T-helper 2 cell treated with Interferon-gamma antibody and Interleukin-4, amounts not matched to agents 100 ng/mL and 5 ng/mL, for 36 hours (primary cell): Measurements from ENCODE around the gene HOXA11. TPM values are rescaled to one million over a fixed set of nuclear protein-coding genes. Genes with fewer than 3 reads are reported as not detected.

Experiments used
- intact Hi-C: fragments of 100-400 bp; cut with micrococcal nuclease; formaldehyde crosslinking; loops from one replicate; pipeline ENCODE4 v1.15.1; 2023
- total RNA-seq: library from RNA; stranded (reverse); gene quantifications from 2 replicates; pipeline ENCODE4 v1.2.3, GENCODE V29; 2022

HOXA11 gene
- total RNA-seq, 1 donor from 2014 or later = not detected

DNA sequence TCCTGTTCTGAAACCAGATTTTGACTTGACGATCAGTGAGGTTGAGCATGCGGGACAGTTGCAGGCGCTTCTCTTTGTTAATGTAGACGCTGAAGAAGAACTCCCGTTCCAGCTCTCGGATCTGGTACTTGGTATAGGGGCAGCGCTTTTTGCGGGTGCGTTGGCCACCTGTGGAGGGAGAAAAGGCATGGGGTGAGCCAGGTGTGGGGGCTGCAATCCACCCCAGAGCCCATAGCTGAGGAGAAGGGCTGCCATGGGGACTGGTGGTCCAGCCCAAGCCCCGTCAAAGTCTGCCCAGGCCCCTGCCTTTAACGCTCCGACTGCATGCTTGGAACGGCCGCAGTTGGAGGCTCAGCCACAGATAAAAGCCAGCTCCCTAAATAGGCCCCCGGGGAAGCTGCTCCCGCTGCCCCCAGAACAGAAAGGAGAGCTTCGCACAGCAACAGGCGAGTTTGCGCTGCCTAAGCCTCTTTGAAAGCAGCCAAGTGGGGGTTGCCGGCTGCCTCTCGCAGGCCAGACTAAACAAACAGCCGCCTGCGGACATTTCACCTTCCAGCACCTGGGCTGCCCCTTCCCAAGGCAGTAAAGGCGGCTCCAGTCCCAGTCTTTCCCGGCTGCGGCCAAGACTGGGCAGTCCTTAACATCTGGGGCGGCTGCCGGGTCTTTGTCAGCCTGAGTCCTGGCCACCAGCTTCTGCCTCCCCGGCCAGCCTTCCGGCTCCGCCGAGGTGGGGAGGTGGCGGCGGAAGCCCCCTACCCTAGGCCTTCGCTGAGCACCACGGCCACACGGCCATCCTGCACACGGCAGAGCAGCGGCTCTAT lies 2.0 kb downstream of the HOXA11 start:
- intact Hi-C loops = no loop called here

DNA sequence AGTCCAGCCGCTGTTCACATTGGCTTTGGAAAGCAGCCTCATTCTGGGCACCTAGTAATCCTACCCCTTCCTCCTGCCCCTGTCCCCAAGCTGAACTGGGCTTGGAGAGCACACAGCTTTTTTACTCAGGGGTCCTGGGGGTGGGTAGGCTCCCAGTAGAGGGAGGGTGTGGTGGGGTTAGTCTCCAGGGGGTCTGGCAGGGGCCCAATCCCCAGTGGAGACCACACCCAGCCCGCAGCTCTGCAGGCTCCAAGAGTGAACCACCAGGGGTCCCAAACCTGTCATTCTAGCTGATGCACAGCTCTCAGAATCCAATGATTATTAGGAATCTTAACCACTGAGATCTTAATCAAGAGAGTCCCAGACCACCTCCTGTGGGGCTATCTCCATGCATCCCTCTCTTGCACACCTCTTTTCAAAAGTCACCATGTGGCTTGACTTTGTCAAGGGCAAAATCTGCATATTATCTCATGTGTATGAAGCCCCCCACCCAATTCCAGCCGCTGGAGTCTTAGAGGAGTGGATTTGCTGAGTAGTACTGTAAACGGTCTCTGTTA lies 2.7 kb downstream of the HOXA11 start:
- intact Hi-C loops = no loop called here

DNA sequence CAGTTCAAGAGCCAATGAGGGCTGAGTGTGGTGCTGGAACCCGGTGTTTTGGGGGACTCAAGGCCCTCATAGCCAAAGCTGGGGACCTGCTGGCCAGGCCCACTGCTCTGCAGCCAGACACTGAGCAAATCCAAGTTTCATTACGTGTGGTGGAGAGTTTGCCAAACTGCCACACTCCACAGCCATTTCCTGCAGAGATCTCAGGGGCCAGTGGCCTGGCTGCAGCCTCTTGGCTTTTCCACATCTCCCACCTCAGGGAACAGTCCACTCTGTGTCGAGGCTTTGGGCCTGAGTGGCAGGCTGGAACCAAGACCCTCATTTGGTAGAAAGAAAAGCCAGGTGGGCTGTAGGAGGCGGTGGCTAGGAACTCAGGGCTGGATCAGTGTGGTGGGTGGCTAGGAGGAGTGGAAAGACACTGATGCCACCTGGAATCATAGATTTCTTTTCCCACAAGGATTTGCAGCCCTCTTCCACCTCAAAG lies 3.2 kb downstream of the HOXA11 start:
- intact Hi-C loops = no loop called here

DNA sequence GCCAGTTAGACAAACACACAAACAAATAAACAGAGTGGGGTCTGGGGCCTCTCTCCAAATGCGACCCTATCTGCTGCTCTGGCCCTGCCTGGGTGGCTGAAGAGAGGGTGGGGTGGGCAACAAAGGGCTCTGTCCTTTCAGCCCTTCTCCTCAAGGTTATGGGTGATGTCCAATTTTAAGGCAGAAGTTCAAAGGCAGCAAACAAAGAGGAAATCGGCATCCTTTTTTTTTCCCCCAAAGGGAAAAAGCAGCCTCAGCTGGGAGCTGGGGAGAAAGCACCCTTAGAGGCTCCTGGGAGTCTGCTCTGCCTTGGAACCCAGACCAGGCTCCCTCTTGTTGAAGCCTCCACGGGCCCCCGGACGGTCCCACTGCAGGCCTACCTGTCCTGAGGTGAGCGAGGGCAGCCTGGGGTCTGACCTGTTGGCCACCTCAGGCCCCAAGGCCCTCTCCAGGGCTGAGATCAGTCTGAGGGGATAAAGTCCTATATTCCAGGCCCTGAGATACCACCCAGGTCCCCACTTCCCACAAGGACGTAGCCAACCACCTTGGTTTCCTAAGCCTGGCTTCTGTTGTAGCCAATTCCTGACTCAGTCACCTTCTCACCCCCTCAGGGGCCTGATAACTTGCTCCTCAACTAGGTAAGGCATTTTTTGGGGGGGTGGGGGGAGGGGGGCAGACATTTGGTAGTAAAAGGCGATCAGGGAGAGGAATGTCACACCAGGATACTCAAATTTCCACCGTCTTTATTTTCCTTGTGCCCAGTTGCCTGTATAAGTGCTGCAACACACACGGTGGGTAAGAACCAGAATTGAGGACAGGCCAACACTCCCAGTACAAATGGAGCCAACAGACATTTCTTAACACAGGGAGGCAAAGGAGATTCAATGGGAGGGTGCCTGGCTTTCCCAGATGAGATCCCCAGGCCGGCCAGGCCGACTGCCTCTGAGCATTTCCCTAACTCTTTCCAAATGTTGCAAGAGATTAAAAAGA lies 4.3 kb downstream of the HOXA11 start:
- intact Hi-C loops = no loop called here

DNA sequence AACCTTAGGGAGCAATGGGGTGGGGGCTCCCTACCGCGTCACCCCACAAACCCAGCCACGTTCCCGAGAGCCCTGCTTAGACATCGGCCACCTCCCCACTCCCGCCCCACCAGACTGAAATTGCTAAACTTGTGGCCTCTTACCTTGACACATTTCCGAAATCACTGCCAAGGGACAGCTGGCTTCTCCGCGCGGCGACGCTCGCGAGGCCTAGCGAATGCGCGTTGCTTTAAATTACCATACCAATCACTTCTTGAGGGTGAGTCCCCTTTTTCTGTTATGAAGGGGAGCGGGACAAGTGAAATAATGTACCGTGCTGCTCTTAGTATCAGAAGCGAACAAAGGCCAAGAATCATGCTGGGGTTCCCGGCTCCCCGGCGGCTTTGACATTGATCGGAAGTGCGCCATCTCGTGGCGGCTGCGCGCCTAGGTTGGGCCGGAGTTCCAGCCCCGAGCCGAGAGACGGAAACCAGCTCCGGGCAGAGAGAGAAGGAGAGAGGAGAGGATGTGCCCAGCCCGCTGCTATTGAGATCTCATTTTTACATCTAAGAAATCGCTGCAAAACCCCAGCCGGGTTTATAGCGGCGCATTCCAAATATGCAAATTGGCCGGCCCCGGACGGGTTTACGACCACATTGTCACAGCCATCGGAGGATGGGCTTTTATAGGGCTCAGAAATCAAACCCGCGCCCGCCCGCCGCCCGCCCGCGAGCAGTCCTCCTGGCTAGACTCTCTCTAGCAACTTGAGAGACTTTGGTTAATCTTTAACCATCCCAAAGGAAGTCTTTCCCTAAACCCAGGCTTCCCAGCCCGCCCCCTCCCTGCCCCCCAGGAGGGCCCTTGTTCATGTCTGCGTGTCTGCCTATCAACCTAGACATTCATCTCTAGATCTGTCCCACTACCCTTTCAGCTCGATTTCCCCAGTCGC lies 5.3 kb downstream of the HOXA11 start:
- intact Hi-C loops = no loop called here

DNA sequence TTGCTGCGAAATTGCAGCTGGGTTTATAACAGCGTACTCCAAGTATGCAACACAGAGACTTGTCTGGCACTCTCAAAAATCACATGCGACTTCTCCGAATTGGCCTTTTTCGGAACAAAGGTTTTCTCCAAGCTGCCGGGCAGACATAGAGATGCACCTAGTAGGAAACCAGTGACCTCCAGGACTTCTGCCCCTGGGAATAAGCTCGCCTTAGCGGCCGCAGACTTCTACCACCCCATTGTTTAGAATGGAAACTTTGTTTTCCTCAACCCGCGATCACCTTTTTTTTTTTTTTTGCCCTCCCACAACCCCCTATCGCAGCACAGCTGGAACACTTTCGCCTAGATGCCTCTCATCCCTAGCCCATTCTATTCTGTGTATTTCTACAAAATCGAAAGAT lies 6.0 kb downstream of the HOXA11 start:
- intact Hi-C loops = no loop called here

DNA sequence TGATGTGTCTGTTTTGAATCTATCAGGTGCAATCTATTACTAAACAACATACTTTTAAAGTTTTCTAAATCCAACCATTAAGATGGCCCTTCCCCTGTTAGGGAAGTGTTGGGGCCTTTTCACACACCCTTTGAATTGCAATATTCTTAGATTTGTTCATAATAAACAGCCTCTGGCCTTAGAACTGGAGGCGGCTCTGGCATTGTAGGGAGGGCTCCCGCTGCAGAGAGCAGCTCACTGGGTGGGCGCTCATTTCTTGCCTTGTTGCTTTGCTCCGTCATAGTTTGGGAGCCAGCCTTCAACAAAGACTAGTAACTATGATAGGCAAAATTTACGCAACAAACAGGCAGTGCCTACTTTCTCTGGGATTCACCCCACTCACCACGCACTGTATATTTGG lies 6.7 kb downstream of the HOXA11 start:
- intact Hi-C loops = no loop called here

DNA sequence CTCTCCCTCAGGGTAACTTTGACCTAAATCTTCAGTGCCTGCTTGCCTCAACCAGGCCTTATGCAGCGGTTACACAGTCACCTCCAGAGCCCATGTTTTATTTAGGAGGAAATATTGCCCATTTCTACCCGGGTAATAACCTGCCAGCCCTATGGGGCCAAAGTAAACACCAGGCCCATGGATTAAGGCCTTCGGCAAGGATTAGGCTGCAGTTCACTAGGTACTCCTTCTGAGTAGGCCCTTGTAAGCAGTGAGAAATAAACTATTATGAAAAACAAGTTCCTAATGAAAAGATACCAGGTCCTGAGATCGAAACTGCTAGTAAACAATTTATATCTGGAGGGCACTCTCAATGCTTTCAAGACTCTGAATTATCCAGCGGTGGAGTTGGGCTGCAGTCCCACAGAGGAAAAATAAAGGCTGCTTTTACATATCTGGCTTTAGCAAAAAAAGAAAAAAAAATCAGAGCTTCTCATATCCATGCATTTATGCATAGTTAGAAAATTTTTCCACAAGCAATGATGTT lies 7.2 kb downstream of the HOXA11 start:
- intact Hi-C loops = no loop called here

DNA sequence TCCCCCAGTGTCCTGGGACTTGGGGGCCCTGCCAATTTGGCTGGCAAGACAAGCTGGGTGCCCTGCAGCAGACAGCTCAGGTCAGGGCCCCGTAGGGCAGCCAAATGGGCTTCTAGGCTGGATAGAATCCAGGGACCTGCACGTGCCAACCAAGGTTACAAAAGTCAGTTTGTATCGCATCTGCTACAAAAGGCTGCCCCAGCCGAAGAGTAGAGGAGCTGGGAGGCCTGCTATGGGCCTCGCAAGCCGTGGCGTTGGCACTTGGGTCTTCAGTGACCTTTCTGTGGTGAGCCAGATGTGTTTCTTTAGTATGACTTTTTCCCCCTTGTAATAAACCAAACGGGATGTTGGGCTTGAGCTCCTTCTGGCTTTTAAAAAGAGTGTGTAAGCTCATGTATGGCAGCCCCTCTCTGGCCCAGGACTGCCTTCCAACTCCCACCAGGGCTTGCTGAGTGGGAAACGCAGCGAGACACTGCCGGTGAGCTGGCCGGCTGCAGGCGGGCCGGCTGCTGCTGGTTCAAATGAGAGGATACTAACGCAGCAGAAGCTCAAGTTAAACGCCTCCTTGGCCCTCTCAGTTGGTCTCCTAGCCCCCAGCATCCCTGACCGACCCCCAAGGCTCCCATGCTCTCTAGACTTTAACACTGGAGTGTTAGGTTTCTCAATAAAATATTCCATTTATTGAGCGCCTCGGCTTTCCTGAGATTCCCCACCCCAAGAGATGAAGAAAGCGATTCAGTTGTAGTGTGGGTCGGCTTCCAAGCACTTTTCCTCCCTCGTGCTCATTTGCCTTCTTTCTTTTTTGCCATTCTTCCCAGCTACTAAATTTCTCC lies 7.9 kb downstream of the HOXA11 start:
- intact Hi-C loops = no loop called here

DNA sequence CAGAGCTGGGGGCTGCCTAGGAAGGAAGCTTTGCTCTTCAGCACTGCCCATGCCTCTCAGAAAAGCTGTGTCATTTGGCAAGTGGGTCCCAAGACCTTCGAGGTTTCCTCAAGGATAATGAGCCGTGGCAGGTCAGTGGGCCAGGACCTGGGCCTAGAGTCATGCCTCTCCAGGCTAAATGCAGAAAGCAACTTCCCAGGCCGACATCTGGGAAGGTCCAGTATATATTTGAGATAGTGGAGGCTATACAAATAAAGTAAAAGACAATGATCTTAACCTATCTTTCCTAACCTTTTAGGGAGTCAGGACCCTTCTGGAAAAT lies 8.5 kb downstream of the HOXA11 start:
- intact Hi-C loops = no loop called here

DNA sequence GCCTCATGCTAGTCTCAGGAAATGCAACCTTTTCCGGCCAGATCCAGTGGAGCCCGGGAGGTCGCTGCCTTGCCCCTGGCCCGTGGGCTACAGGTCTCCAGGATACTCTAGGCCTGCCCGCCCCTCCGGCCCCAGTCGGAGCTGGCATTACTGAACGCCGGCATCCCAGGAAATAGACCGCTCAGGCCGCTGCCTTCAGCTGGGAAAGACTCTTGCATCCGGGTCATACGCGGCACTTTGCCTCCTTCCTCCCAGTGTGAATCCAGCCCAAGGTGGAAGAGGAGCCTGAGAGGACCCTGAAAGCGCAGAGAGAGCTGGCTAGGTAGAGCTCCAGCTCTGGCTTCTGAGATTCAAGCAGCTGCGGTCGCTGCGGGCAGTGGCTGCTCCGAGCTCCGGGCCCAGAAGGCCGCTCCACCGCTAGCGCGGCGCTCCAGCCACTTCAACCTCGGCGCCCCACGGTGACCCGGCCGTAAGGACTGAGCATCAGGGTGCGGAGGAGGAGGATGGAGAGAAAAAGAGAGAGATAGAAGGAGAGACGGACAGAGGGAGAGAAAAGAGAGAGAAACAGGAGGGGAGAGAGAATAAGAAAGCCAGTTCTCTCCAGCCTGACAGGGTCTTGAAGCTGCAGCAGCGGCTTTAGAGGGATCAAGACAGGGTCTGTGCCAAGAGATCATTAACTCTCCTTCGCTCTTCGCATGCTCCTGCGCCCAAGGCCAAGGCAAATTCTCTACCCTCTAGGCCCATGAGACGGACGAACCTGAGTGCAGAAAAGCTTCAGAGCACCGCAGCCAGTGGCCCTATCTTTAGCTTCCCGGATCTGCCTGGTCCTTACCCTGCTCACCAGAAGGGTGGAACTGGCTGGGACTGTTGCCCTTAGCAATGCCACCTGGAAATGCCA lies 9.2 kb downstream of the HOXA11 start:
- intact Hi-C loops = no loop called here

DNA sequence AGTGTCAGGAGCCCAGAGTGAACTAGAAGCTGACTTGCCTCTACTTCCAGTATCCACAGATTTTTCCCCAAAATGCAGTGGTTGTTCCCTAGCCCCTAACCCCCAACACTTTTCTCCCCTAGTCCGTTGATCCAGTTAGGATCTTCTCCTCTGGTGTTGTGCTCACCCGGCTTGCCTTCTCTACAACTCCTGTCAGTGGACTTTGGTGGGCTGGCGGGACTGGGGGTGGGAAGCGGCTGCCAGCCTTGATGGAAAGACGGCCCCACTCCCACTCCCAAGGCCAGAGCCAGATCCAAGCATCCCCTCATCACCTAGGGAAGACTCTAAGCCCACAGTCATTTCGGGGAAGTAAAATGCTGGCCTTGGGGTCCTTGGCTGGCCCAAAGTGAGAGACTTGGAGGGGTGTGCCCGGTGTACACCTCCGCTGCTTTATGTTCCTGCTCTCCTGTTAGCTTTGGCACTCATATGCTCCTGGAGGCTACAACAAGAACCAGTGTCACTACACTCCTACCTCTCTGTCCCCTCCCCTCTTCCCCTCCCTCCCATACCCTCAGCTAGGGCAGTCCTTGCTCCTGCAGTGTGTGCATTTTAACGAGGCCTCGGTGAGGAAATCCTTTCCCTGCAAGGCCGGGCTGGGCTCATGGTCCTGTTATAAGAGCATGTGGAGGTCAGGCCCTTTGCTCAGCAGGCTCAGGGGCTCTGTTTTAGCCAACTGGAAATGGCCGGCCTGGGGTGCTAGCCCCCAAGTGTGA lies 10.0 kb downstream of the HOXA11 start:
- intact Hi-C loops = loop anchor here (5.0 kb wide), 1 partner anchor 67 kb away; the partner anchor contains the start of gene EVX1

DNA sequence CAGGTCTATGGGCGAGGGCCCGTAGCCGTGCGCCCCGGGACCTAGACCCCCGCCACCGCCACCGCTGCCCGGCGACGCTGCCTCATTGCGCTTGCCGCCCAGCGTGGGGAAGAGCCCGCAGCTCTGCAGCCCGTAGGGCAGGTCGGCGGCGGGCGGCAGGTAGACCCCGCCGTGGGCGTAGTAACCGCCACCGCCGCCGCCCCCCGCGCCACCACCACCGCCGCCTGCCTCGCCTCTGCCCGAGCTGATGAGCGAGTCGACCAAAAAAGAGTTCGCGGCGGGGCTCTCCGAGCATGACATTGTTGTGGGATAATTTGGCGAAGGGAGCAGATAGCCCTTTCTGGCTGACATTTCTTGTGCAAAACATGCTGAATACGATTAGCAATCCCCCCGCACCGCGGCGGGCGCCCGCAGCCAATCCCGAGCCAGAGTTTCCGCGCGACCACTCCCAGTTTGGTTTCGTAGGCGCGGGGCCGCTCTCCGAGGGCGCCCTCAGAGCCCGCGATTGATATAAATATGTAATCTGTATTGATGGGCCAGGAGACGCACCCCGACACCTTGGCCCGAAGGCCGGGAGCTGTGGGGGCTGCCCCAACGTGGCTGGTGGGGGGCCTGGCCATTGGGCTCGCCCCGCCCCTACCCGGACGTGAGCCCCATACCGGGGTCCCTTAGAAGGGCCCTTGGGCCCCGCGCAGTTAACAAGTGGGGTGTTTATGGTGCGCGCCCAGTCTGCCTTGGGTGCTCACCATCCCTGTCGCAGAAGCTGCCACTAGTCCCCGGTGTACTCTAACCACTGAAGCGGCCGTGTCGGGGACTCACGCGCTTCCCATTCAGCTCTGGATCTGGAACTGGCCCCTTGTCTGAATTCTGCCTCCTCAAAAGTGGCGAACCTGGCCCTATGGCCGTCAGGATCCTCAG lies 10.8 kb downstream of the HOXA11 start, which contains the start of gene HOXA10:
Gene HOXA10, minus strand, starts transcription at position 365 of the 918 bp plus-strand sequence. Its CDS starts 14 bp downstream, at position 351.
- intact Hi-C loops = loop anchor here (2.0 to 5.0 kb wide), 2 partner anchors 15 to 68 kb away; partner anchors contain the start of gene EVX1

DNA sequence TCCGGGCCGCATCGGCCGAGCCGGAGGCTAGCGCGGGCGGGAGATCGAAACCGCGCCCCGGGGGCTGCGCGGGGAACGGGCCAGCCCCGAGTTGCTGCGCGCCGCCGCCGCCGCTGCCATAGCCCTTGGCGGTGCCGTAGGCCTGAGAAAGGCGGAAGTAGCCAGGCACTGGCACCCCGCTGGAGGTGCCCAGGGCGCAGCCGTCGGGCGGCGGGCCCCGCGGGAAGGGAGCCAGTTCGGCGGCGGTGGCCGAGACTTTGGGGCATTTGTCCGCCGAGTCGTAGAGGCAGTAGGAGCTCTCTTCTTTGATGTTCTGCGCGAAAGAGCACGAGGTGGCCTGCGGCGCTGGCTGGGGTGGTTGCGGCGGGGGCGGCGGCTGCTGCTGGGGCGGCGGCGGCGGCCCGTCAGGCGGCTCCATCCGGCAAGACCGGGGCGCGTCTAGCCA lies 11.5 kb downstream of the HOXA11 start:
- intact Hi-C loops = loop anchor here (2.0 to 5.0 kb wide), 2 partner anchors 15 to 69 kb away; partner anchors contain the start of gene EVX1

DNA sequence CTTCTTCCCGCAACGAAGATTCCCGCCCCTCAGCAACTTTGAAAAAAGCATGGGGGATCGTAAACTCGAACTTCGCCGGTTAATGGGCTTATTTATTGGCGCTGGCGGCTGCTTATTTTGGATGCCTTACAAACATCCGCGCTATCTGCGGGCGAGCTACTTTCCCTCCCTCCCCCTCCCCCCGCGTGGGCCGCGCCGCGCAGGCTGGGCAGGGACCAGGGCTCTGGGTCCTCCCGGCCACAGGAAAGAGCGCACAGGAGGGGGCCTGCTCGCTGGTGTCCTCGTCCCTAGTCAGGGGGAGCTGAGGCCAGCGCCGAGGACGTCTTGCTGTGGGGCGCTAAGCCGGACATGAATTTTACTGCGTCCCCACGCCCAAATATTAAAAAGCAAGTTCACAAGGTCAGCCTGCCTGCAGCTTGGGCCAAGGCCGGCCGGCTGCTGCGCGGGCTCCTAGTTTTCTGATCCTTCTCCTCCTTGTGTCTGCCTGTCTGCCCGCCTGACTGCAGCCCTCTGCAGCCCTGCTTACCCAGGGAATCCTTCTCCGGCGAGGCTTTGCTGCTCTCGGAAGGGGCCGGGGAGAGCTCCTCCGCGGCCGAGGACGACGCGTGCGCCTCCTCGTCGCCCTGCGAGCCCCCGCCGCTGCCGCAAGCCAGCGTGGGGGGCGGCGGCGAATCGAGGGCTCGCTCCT lies 12.1 kb downstream of the HOXA11 start:
- intact Hi-C loops = loop anchor here (2.0 to 5.0 kb wide), 2 partner anchors 14 to 69 kb away; partner anchors contain the start of gene EVX1
